Bronchial epithelial cell (primary cell): ENCODE data around the gene ATP5PB. TPM values are rescaled to one million over a fixed set of nuclear protein-coding genes. Genes with fewer than 3 reads are reported as not detected.

Source experiments
- DNase-seq: peaks from one replicate; pipeline ENCODE4 v3.0.0-alpha.2; 2010; ENCODE audit warnings: low read depth
- FAIRE-seq: peaks from 2 replicates; lab custom pipeline; 2011; peaks lifted over from hg19 to GRCh38; lab: Jason Lieb, UNC
- H3K27me3 ChIP-seq: 2 replicates; pipeline ENCODE4 v1.5.1; 2011; ENCODE audit warnings: low read length; ENCODE audit not compliant: control insufficient read depth, insufficient read depth
- H3K36me3 ChIP-seq: 2 replicates; pipeline ENCODE4 v1.5.1; 2011; ENCODE audit warnings: low read length; ENCODE audit not compliant: control insufficient read depth, insufficient read depth
- H3K4me3 ChIP-seq: 2 replicates; pipeline ENCODE4 v1.5.1; 2011; ENCODE audit warnings: mild to moderate bottlenecking, low read depth, low read length, control low read depth
- CTCF ChIP-seq: IDR thresholded peaks from 2 replicates; pipeline ENCODE4 v1.5.1; 2011; ENCODE audit warnings: mild to moderate bottlenecking, moderate library complexity, low read length, control low read depth, inconsistent platforms; ENCODE audit not compliant: insufficient read depth, severe bottlenecking
- total RNA-seq: library from RNA; depleted of rRNA; stranded (reverse); fragments of >200 nt; gene quantifications from 2 replicates; pipeline ENCODE4 v1.2.1, GENCODE V29; 2014

ATP5PB gene
- total RNA-seq, 1 donor from 2014 or later, result 259 TPM

DNA sequence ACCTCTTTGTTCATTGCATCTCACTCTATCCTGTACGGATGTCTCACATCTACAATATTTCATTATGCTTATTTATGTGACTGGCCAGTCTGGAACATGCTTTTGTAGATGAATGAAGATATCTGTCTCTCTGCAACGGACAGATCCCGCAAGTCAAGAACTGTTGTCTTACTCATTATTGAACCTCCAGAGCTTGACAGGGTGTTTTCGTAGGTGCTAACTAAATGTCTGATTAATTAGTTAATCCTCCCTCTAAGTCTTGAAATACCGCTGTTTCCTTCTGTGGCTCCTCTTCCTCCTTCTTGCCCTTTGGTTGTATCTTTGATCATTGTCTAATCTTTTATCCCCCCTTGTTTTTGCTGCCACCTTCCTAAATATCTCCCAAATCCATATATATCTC, 21.3 kb downstream of the ATP5PB start:
- Histone ChIP-seq H3K27me3 (no peaks in the 10 kb centered on the region), H3K36me3 (peaks cover 7% of the 10 kb centered on the region), H3K4me3 (no peak overlapping the region)
- TF ChIP-seq CTCF, result no peak
- no peak for DNase-seq
- FAIRE-seq, result no peak

DNA sequence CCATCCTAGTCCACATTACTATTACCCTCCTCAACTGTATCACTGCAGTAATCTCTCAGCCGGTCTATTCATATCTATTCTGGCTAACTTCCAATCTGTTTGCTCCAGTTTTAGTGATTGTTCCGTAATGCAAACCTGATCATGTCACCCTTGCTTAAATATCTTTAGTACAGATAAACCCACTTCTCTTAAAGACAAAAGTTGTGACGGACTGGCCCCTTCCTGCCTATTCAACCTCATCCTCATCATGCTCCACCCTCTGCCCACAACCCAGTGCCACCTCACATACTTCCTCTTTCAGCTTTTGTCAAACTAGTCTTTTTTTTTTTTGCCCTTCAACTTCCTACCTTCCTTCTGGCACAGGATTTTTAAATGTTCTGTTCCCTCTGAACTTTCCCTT, 21.7 kb downstream of the ATP5PB start:
- TF ChIP-seq CTCF, result no peak
- Histone ChIP-seq H3K4me3 (no peak overlapping the region), H3K36me3 (peaks cover 7% of the 10 kb centered on the region), H3K27me3 (no peaks in the 10 kb centered on the region)
- no peak for FAIRE-seq
- DNase-seq, result no peak

DNA sequence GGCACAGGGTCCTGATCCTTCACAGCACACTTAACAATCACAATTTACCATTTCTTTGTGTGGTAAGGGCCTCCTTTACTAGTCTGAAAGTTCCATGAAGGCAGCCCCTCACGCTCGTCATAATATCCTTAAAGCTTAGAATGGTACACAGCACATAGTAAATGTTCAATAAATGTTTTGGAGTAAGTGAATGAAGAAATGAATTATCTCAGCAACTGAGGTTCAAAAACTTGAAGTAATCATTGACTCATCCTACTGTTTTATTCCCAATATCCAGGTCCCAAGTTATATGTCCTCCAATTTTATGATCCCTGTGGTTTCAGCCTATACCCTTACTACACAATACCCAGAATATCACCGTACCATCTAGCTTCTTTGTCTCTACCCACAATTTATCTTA, 22.3 kb downstream of the ATP5PB start:
- DNase-seq (no peak), FAIRE-seq (no peak)
- Histone ChIP-seq H3K4me3 (no peak overlapping the region), H3K27me3 (no peaks in the 10 kb centered on the region), H3K36me3 (peaks cover 7% of the 10 kb centered on the region)
- no peak for TF ChIP-seq CTCF

DNA sequence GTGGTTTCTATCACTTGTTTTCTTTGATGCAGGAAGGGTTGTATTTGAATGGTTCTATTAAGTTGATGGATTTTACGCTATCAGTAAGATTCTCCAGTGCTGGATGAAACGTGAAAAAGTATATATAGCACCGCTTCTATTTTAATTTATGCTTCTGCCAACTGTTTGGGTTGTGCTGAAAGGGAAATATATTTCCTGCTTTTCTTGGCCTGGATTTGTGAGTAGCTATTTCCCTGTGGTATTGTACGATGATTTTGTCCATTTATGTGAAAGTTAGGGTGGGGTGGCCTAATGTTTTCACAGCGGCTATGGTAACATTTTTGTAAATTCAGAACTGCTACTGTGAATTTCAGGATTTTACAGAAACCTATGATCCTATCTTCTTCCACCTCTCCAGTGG, 24.8 kb downstream of the ATP5PB start:
- DNase-seq (no peak), FAIRE-seq (no peak)
- no peak for TF ChIP-seq CTCF
- Histone ChIP-seq H3K4me3 (no peak overlapping the region), H3K36me3 (peaks cover 4% of the 10 kb centered on the region), H3K27me3 (no peaks in the 10 kb centered on the region)

DNA sequence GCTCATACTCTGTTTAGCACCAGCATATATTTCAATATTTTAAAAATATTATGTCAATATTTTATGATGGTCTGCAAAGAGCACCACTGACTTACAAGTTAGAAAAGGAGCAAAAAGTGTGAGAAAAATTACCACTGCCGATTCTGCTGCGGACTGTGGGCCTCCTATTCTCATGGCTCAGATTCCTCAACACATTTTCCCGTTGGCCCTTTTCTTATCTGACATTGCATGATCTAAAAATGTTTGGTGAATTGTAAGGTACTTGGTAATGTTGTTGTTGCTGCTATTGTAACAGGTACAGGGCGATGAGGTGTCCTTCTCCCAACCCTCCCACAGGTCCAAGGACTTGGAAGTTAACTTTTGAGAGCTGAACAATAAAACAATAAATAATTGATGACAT, 25.3 kb downstream of the ATP5PB start:
- Histone ChIP-seq H3K4me3 (no peak overlapping the region), H3K36me3 (peaks cover 4% of the 10 kb centered on the region), H3K27me3 (no peaks in the 10 kb centered on the region)
- DNase-seq, result no peak
- FAIRE-seq, result no peak
- TF ChIP-seq CTCF, result no peak

- no peak overlapping the region for H3K4me3 ChIP-seq
Measured at GRCh38 chr1:111475701-111476100, 26.4 kb downstream of the ATP5PB start.

More at GRCh38 chr1:111475701-111476100, 26.4 kb downstream of the ATP5PB start:
- TF ChIP-seq CTCF, result no peak
- Histone ChIP-seq H3K36me3 (peaks cover 2% of the 10 kb centered on the region), H3K27me3 (no peaks in the 10 kb centered on the region)
- DNase-seq (no peak), FAIRE-seq (no peak)
